Activated naive CD4-positive, alpha-beta T cell treated with Interleukin-2 at 50 U/mL for 16 hours (primary cell): ENCODE measurements around the gene LGR5.

Experiments used
- DNase-seq: peaks from one replicate; pipeline ENCODE4 v3.0.0-alpha.2; 2020

LGR5 gene

GRCh38 chr12:71439613-71440344 is at the start of gene LGR5:
Gene LGR5, plus strand, starts transcription at chr12:71439798. Its CDS starts 283 bp downstream, at chr12:71440081.
- DNase-seq = no peak

GRCh38 chr12:71392521-71393145 is 47.0 kb upstream of the LGR5 start:
- no peak for DNase-seq

GRCh38 chr12:71393625-71394024 is 46.0 kb upstream of the LGR5 start:
- no peak for DNase-seq

- no peak for DNase-seq
These were observed 42.1 kb upstream of the LGR5 start for GRCh38 chr12:71397433-71397954.

- no peak for DNase-seq
These were observed 40.4 kb upstream of the LGR5 start for GRCh38 chr12:71399197-71399596.

- DNase-seq = no peak
These were observed 39.1 kb upstream of the LGR5 start for GRCh38 chr12:71400481-71400880.

- no peak for DNase-seq
These were observed 33.7 kb upstream of the LGR5 start for GRCh38 chr12:71405884-71406283.

- no peak for DNase-seq
These were observed 31.9 kb upstream of the LGR5 start for GRCh38 chr12:71407732-71408131.

- DNase-seq = no peak
These were observed 28.8 kb upstream of the LGR5 start for GRCh38 chr12:71410844-71411243.

GRCh38 chr12:71411635-71412034 is 28.0 kb upstream of the LGR5 start:
- no peak for DNase-seq

- DNase-seq = no peak
These were observed 24.0 kb upstream of the LGR5 start for GRCh38 chr12:71415336-71416231.

GRCh38 chr12:71417181-71417580 is 22.4 kb upstream of the LGR5 start:
- no peak for DNase-seq

- DNase-seq = no peak
These were observed 18.7 kb upstream of the LGR5 start for GRCh38 chr12:71420775-71421406.

- DNase-seq = no peak
These were observed 13.9 kb upstream of the LGR5 start for GRCh38 chr12:71425568-71426299.

- DNase-seq = no peak
These were observed 13.1 kb upstream of the LGR5 start for GRCh38 chr12:71426300-71427047.

GRCh38 chr12:71430756-71431155 is 8.8 kb upstream of the LGR5 start:
- DNase-seq = no peak

- no peak for DNase-seq
These were observed 7.6 kb upstream of the LGR5 start for GRCh38 chr12:71431991-71432390.

- DNase-seq = no peak
These were observed 6.7 kb upstream of the LGR5 start for GRCh38 chr12:71432936-71433335.

GRCh38 chr12:71436696-71437095 is 2.9 kb upstream of the LGR5 start:
- no peak for DNase-seq

GRCh38 chr12:71438670-71439361 is 782 bp upstream of the LGR5 start:
- no peak for DNase-seq

- DNase-seq = no peak
These were observed 311 bp upstream of the LGR5 start for GRCh38 chr12:71439362-71439612.
